HAP-1 (cell line): ENCODE results near the gene NOX4.
"Not testable (repeated sequence)": the region's sequence is repeated elsewhere in the genome, so short reads cannot be mapped to it uniquely, and the experiment has no call there.

Experiments used
- DNase-seq, 2 experiments: peaks; one replicate each; pipeline ENCODE4 v3.0.0-alpha.2; 2016 to 2020; ENCODE audit warnings: low spot score in 2 of 2
- H3K27me3 ChIP-seq: fragments of 250-450 bp; sonication (Bioruptor Pico); 2 replicates; pipeline ENCODE4 v1.5.1; 2020; ENCODE audit warnings: low read depth, mild to moderate bottlenecking, moderate library complexity
- H3K36me3 ChIP-seq: fragments of 250-450 bp; sonication (Bioruptor Pico); replicated peaks from 2 replicates; pipeline ENCODE4 v1.5.1; 2020; ENCODE audit warnings: mild to moderate bottlenecking
- H3K4me1 ChIP-seq: fragments of 250-450 bp; sonication (Bioruptor Pico); 2 replicates; pipeline ENCODE4 v1.5.1; 2020; ENCODE audit warnings: mild to moderate bottlenecking
- H3K4me3 ChIP-seq: fragments of 250-450 bp; sonication (Bioruptor Pico); 2 replicates; pipeline ENCODE4 v1.5.1; 2020; ENCODE audit warnings: mild to moderate bottlenecking, moderate library complexity
- H3K9me3 ChIP-seq: fragments of 250-450 bp; sonication (Bioruptor Pico); 2 replicates; pipeline ENCODE4 v1.5.1; 2020; ENCODE audit warnings: mild to moderate bottlenecking, moderate library complexity
- in situ Hi-C: fragments of 300-500 bp; cut with MboI; formaldehyde crosslinking; loops from 3 replicates; pipeline ENCODE4 v1.14.3; 2020; ENCODE audit warnings: low sequenced_read_pairs, inconsistent platforms, mixed read lengths

Gene NOX4

DNA sequence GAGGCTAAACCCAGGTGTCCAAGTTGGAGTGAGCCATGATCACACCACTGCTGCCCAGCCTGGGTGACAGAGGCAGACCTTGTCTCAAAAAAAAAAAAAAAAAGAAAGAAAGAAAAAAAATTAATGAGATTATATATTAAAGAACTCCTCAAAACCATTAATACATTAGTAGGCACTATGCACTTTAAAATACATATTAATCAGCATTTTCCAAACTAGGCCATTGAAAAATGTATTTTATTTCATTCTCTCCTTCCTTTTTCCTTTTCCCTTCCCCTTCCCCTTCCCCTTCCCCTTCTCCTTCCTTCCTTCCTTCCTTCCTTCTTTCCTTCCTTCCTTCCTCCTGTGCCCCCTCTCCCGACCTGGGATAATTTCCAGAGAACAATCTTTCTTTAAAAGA is 99.5 kb downstream of the NOX4 start:
- DNase-seq, in situ Hi-C loops, H3K4me3 ChIP-seq, H3K9me3 ChIP-seq, H3K36me3 ChIP-seq, H3K27me3 ChIP-seq, H3K4me1 ChIP-seq: not testable (repeated sequence)

GRCh38 chr11:89387501-89387900 is 103.7 kb downstream of the NOX4 start:
- H3K9me3 ChIP-seq, DNase-seq, H3K27me3 ChIP-seq, in situ Hi-C loops, H3K4me3 ChIP-seq, H3K36me3 ChIP-seq, H3K4me1 ChIP-seq: not testable (repeated sequence)

DNA sequence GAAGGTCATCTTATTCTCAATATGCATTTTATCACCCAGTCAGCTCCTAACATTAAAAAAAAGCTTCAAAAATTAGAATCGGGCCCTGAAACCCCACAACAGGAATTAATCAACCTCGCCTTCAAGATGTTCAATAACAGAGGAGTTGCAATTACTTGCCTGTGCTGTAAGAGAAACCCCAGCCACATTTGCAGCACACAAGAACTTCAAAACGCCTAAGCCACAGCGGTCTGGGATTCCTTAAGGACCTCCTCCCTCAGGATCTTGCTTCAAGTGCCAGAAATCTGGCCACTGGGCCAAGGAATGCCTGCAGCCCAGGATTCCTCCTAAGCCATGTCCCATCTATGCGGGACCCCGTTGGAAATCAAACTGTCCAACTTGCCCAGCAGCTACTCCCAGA is 108.2 kb downstream of the NOX4 start:
- H3K4me1 ChIP-seq, in situ Hi-C loops, H3K9me3 ChIP-seq, H3K27me3 ChIP-seq, DNase-seq, H3K36me3 ChIP-seq, H3K4me3 ChIP-seq: not testable (repeated sequence)

DNA sequence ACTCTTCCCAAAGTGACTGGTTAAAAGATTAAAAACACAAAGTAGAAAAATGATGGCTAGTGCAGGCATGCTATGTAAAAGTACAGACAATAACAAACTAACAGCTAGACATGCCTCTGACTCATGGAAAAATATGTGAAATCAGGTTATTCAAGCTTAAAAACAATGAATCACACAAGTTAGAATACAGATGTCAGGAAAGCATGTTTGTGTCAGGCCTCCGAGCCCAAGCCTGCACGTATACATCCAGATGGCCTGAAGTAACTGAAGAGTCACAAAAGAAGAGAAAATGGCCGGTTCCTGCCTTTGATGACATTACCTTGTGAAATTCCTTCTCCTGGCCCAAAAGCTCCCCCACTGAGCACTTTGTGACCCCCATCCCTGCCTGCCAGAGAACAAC is 110.1 kb downstream of the NOX4 start:
- no peak for DNase-seq
- H3K4me1 ChIP-seq: no peaks in the 10 kb centered on the region
- H3K36me3 ChIP-seq: no peaks in the 10 kb centered on the region
- in situ Hi-C loops: no loop called here
- H3K9me3 ChIP-seq: no peaks in the 10 kb centered on the region
- H3K4me3 ChIP-seq: no peak overlapping the region
- H3K27me3 ChIP-seq: no peaks in the 10 kb centered on the region

DNA sequence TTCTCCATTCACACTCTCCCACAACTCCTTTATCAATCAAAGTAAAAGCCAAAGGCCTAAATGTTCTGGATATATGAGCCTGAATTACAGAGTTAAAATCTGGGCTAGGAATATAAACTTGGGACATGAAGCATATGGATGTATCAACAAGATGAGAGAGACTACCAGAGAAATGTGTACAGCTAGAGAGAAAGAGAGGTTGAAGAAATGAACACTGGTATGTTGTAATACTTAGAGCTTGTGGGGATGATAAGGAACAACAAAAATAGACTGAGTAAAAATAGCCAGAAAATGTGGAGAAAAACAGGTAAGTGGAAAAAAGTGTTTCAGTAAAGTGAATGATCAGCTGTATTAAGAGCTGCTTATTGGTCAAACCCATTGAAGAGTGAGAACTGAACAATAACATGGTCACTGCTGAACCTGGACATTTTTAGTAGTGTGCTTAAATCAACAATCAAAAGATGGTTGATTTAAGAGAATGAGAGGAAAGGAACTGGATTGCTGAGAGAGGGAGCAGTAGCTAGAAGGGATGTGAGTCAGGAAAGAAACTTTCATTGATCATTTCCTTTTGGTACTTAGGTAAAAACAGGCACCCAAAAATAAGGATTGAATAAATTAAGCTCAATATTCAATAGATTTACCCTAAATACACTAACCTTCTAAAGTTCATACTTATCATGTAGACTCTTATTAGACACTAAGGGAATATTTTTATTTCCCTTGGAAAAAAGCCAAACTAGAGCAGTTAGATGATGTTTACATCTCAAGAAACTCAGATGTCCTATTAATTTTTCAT is 111.0 kb downstream of the NOX4 start:
- H3K9me3 ChIP-seq, H3K36me3 ChIP-seq, H3K4me1 ChIP-seq, H3K4me3 ChIP-seq, H3K27me3 ChIP-seq, DNase-seq, in situ Hi-C loops: not testable (repeated sequence)

DNA sequence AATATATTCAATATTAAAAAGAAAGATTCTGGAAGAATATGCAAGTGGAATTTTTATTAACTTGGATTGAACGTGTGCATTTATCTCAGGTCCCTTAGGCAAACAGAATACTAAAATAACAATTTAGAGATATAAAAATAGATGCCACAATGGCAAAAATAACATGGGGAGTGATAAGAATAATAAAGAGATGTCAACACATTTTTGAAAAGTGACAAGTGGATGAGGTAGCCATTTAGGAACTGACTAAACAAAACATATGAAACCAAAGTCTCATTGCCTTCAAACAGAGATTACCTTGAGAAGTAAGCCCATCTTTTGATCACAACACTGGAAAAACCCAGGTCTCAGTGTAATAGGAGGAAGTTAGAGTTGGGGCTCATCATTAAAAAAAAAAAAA is 112.2 kb downstream of the NOX4 start:
- H3K4me1 ChIP-seq, in situ Hi-C loops, H3K27me3 ChIP-seq, DNase-seq, H3K9me3 ChIP-seq, H3K4me3 ChIP-seq, H3K36me3 ChIP-seq: not testable (repeated sequence)

DNA sequence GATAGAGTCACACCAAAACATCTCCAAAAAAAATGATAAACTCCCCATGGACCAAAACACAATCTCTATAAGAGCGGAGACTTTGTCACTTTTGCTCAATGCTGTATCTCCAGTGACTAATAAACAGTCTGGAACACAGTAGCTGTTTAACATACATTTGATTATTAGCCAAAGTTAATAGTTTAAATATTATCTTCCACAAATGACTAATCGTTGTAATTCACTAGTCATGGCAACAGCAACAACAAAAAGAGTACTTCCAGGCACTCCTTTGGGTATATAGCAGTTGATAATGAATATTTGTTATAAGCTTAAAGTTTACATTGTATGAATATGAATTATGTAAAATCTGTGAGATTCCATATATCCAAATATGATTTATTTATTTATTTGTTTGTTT is 121.8 kb downstream of the NOX4 start:
- DNase-seq, H3K4me3 ChIP-seq, H3K4me1 ChIP-seq, H3K27me3 ChIP-seq, H3K36me3 ChIP-seq, in situ Hi-C loops, H3K9me3 ChIP-seq: not testable (repeated sequence)

DNA sequence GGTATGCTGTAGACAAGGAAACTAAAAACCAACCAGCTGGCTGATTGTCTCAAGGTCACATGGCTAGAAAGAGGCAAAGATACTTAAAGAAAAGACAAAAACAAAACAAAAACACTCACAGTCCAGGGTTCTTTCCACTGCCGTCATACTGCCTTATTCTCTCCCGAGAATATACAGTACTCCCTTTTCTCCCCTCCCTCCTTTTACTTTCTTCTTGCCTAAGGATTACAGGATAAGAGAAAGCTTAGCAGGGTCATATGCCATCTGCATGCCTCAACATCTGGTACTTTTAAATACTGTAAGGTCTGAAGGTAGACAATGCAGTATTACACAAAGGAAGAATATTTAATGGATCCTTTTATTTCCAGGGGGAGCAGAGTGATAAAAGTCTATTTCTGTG is 126.3 kb downstream of the NOX4 start:
- H3K4me3 ChIP-seq, H3K36me3 ChIP-seq, in situ Hi-C loops, H3K4me1 ChIP-seq, H3K27me3 ChIP-seq, H3K9me3 ChIP-seq, DNase-seq: not testable (repeated sequence)

- in situ Hi-C loops: no loop called here
- H3K4me3 ChIP-seq: no peak overlapping the region
- H3K4me1 ChIP-seq: no peaks in the 10 kb centered on the region
- DNase-seq: no peak
- H3K9me3 ChIP-seq: no peaks in the 10 kb centered on the region
- no peaks in the 10 kb centered on the region for H3K27me3 ChIP-seq
- no peaks in the 10 kb centered on the region for H3K36me3 ChIP-seq
These were observed 129.4 kb downstream of the NOX4 start for GRCh38 chr11:89361734-89362133.

GRCh38 chr11:89359208-89359607 is 132.0 kb downstream of the NOX4 start:
- in situ Hi-C loops, H3K4me3 ChIP-seq, H3K9me3 ChIP-seq, H3K27me3 ChIP-seq, H3K36me3 ChIP-seq, H3K4me1 ChIP-seq, DNase-seq: not testable (repeated sequence)

GRCh38 chr11:89358761-89359160 is 132.4 kb downstream of the NOX4 start:
- Histone ChIP-seq H3K36me3 (no peaks in the 10 kb centered on the region), H3K4me3 (no peak overlapping the region), H3K27me3 (no peaks in the 10 kb centered on the region), H3K4me1 (no peaks in the 10 kb centered on the region), H3K9me3 (no peaks in the 10 kb centered on the region)
- in situ Hi-C loops: no loop called here
- DNase-seq: no peak

- in situ Hi-C loops: no loop called here
- Histone ChIP-seq H3K27me3 (no peaks in the 10 kb centered on the region), H3K4me3 (no peak overlapping the region), H3K36me3 (no peaks in the 10 kb centered on the region), H3K9me3 (no peaks in the 10 kb centered on the region), H3K4me1 (no peaks in the 10 kb centered on the region)
- no peak for DNase-seq
These were observed 135.5 kb downstream of the NOX4 start for GRCh38 chr11:89355646-89356045.

DNA sequence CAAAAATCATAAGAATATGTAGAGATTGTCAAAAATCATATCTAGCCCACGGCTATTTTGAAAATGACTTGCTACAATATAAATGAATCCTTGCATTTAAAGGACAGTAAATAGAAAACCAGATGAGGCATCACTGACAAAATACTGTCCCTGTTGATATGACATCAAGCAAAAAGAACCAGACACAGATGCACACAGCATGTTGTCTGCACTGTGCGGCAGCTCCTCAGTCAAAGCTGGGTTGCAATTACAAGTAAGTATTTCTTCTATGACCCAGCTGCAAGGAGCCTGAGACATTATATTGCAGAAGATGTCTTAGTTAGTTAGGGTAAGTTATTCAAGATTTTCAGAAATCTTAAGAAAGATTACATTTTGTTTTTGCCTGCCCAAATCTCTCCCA is 136.7 kb downstream of the NOX4 start:
- H3K4me3 ChIP-seq, in situ Hi-C loops, H3K4me1 ChIP-seq, H3K27me3 ChIP-seq, H3K36me3 ChIP-seq, DNase-seq, H3K9me3 ChIP-seq: not testable (repeated sequence)

GRCh38 chr11:89347071-89347470 is 144.1 kb downstream of the NOX4 start:
- no peaks in the 10 kb centered on the region for H3K4me1 ChIP-seq
- H3K27me3 ChIP-seq: no peaks in the 10 kb centered on the region
- in situ Hi-C loops: no loop called here
- H3K9me3 ChIP-seq: no peaks in the 10 kb centered on the region
- DNase-seq: no peak
- no peaks in the 10 kb centered on the region for H3K36me3 ChIP-seq
- no peak overlapping the region for H3K4me3 ChIP-seq

- no peaks in the 10 kb centered on the region for H3K4me1 ChIP-seq
- no peak for DNase-seq
- in situ Hi-C loops: no loop called here
- no peaks in the 10 kb centered on the region for H3K36me3 ChIP-seq
- no peaks in the 10 kb centered on the region for H3K9me3 ChIP-seq
- H3K27me3 ChIP-seq: no peaks in the 10 kb centered on the region
- no peak overlapping the region for H3K4me3 ChIP-seq
These were observed 144.6 kb downstream of the NOX4 start for GRCh38 chr11:89346601-89347000.
